Right lobe of liver (tissue), 4 donors: ENCODE measurements around the gene PLCZ1.

Experiments
- CTCF ChIP-seq, 4 donors: fragments of 200-600 bp in 3 of 4; fragments of 450-650 bp in 1 of 4; IDR thresholded peaks; one replicate each; pipeline versions ENCODE4 v1.5.1 to v1.8.0; 2016 to 2022; ENCODE audit warnings: antibody characterized with exemption in 4 of 4, mild to moderate bottlenecking in 2 of 4
- POLR2A ChIP-seq: fragments of 450-650 bp; IDR thresholded peaks from one replicate; pipeline ENCODE4 v1.6.1; 2017; ENCODE audit warnings: antibody characterized with exemption, mild to moderate bottlenecking
- donor health status: DM: no; HTN: no; CAD: no.
- donor health status: DM: no; HTN: no; CAD: no.
- donor health status: DM: no; HTN: yes; CAD: no.

- TF ChIP-seq CTCF (IDR thresholded peaks at IDR 0.05) (no peak), POLR2A (no peak)
These were observed 31.0 kb downstream of the PLCZ1 start for GRCh38 chr12:18706798-18707197.
